Measurements from ENCODE around the gene GHDC. TPM values are rescaled to one million over a fixed set of nuclear protein-coding genes. Genes with fewer than 3 reads are reported as not detected.

The GHDC gene
- total and polyA plus RNA-seq, 2 of the 8 experiments (the other 6 are each of a cell fraction or from before 2014, with no cell fraction given), result 7.4 to 8.1 TPM

- TF ChIP-seq CHD7 (IDR thresholded peaks at IDR 0.05; ENCODE audit: insufficient replicate concordance, low read length) (no peak), RAD21 (IDR thresholded peaks at IDR 0.05 in 1 of 2, conservative IDR thresholded peaks at IDR 0.05 in 1 of 2; ENCODE audit: low read depth in 2 of 2, low read length in 2 of 2) (no peak)
These were observed 28.0 kb downstream of the GHDC start (continued) for GRCh38 chr17:42166196-42166763.
